Prostate gland (tissue), 2 donors: ENCODE data around the gene TLX1.

Source experiments
- POLR2A ChIP-seq: fragments of 450-650 bp; IDR thresholded peaks from one replicate; pipeline ENCODE4 v1.6.1; 2016; ENCODE audit warnings: antibody characterized with exemption, mild to moderate bottlenecking
- POLR2AphosphoS5 ChIP-seq: sonication (generic); formaldehyde crosslinking; IDR thresholded peaks from one replicate; pipeline ENCODE4 v1.6.1; 2017; ENCODE audit warnings: antibody characterized with exemption
- TF ChIP-seq, protein P1 (sequence below), 4 experiments: fragments of 200-600 bp in 2 of 4; fragments of 450-650 bp in 2 of 4; sonication (generic) in 2 of 4; IDR thresholded peaks; 1 replicate in 3 of 4; 2 replicates in 1 of 4; pipeline ENCODE4 v1.5.1; 2016 to 2019; ENCODE audit warnings: antibody characterized with exemption in 4 of 4, mild to moderate bottlenecking in 2 of 4, moderate library complexity in 2 of 4

GRCh38 chr10:101162677-101163076, 31.6 kb downstream of the TLX1 start:
- TF ChIP-seq POLR2A: no peak
- TF ChIP-seq, protein P1, sequence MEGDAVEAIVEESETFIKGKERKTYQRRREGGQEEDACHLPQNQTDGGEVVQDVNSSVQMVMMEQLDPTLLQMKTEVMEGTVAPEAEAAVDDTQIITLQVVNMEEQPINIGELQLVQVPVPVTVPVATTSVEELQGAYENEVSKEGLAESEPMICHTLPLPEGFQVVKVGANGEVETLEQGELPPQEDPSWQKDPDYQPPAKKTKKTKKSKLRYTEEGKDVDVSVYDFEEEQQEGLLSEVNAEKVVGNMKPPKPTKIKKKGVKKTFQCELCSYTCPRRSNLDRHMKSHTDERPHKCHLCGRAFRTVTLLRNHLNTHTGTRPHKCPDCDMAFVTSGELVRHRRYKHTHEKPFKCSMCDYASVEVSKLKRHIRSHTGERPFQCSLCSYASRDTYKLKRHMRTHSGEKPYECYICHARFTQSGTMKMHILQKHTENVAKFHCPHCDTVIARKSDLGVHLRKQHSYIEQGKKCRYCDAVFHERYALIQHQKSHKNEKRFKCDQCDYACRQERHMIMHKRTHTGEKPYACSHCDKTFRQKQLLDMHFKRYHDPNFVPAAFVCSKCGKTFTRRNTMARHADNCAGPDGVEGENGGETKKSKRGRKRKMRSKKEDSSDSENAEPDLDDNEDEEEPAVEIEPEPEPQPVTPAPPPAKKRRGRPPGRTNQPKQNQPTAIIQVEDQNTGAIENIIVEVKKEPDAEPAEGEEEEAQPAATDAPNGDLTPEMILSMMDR (IDR thresholded peaks at IDR 0.05): no peak
- no peak for TF ChIP-seq POLR2AphosphoS5
